ENCODE results near the gene CPSF3.

GRCh38 chr2:9423922-9424272 is 443 bp downstream of the CPSF3 start:
- TF ChIP-seq POLR2A (IDR thresholded peaks at IDR 0.05) (no peak), EP300 (IDR thresholded peaks at IDR 0.05) (no peak), CTCF (IDR thresholded peaks at IDR 0.05) (no peak), POLR2AphosphoS5 (IDR thresholded peaks at IDR 0.05) (no peak)
